OCI-M1 (cell line): ENCODE results near the gene GLDN.
A peak's percentile ranks its signal among the peaks of the same experiment; 100 is the strongest.

Experiments
- DNase-seq: peaks from one replicate; lab custom pipeline; 2025; lab: John Stamatoyannopoulos, UW

Gene GLDN

GRCh38 chr15:51356983-51357382 lies 15.5 kb downstream of the GLDN start:
- DNase-seq: peak; percentile 64

- DNase-seq: no peak
Observed at GRCh38 chr15:51359981-51360380, 18.5 kb downstream of the GLDN start.

GRCh38 chr15:51363383-51363782 lies 21.9 kb downstream of the GLDN start:
- no peak for DNase-seq

- DNase-seq: no peak
Observed at GRCh38 chr15:51365417-51365816, 24.0 kb downstream of the GLDN start.

- DNase-seq: no peak
Observed at GRCh38 chr15:51366071-51366470, 24.6 kb downstream of the GLDN start.

GRCh38 chr15:51366920-51367319 lies 25.5 kb downstream of the GLDN start:
- no peak for DNase-seq

GRCh38 chr15:51367322-51367976 lies 26.0 kb downstream of the GLDN start:
- DNase-seq: no peak

GRCh38 chr15:51368307-51368706 lies 26.9 kb downstream of the GLDN start:
- DNase-seq: no peak

- peak; percentile 5 for DNase-seq
Observed at GRCh38 chr15:51368751-51369450, 27.4 kb downstream of the GLDN start.

- no peak for DNase-seq
Observed at GRCh38 chr15:51369451-51369761, 28.0 kb downstream of the GLDN start.

GRCh38 chr15:51371266-51371665 lies 29.8 kb downstream of the GLDN start:
- no peak for DNase-seq

GRCh38 chr15:51374131-51374530 lies 32.7 kb downstream of the GLDN start:
- no peak for DNase-seq

GRCh38 chr15:51375966-51376640 lies 34.6 kb downstream of the GLDN start:
- DNase-seq: no peak

GRCh38 chr15:51377038-51377786 lies 35.8 kb downstream of the GLDN start:
- no peak for DNase-seq

GRCh38 chr15:51378406-51378805 lies 37.0 kb downstream of the GLDN start:
- DNase-seq: no peak

GRCh38 chr15:51379390-51379789 lies 37.9 kb downstream of the GLDN start:
- DNase-seq: no peak

GRCh38 chr15:51380999-51381806 lies 39.7 kb downstream of the GLDN start:
- DNase-seq: peak; percentile 85

- peak; percentile 47 for DNase-seq
Observed at GRCh38 chr15:51382787-51383186, 41.3 kb downstream of the GLDN start.

- DNase-seq: no peak
Observed at GRCh38 chr15:51386029-51386428, 44.6 kb downstream of the GLDN start.

- DNase-seq: no peak
Observed at GRCh38 chr15:51386486-51386885, 45.0 kb downstream of the GLDN start.

- no peak for DNase-seq
Observed at GRCh38 chr15:51386960-51387698, 45.7 kb downstream of the GLDN start.
